Loucy (cell line): Measurements from ENCODE around the gene ADAMTS10.

Experiments
- H2AFZ ChIP-seq: fragments of 200-600 bp; sonication (generic); 2 replicates; pipeline ENCODE4 v1.6.0; 2016; ENCODE audit warnings: antibody characterized with exemption, mild to moderate bottlenecking, low read length, moderate library complexity
- H3F3A ChIP-seq: fragments of 200-600 bp; 2 replicates; pipeline ENCODE4 v1.6.0; 2016; ENCODE audit warnings: antibody characterized with exemption, low read depth, mild to moderate bottlenecking
- H3K27me3 ChIP-seq: fragments of 200-600 bp; sonication (generic); 2 replicates; pipeline ENCODE4 v1.6.1; 2014; ENCODE audit warnings: low read length, mild to moderate bottlenecking; ENCODE audit not compliant: insufficient read depth, poor library complexity, severe bottlenecking
- H3K36me3 ChIP-seq: fragments of 200-600 bp; sonication (generic); 2 replicates; pipeline ENCODE4 v1.6.1; 2016; ENCODE audit warnings: low read length; ENCODE audit not compliant: insufficient read depth
- H3K4me1 ChIP-seq: fragments of 200-600 bp; sonication (generic); 2 replicates; pipeline ENCODE4 v1.5.1; 2014; ENCODE audit warnings: low read length, mild to moderate bottlenecking; ENCODE audit not compliant: insufficient read depth, poor library complexity, severe bottlenecking
- H3K4me2 ChIP-seq: fragments of 200-600 bp; sonication (generic); 2 replicates; pipeline ENCODE4 v1.6.0; 2014; ENCODE audit warnings: antibody characterized with exemption, low read length, low read depth, mild to moderate bottlenecking; ENCODE audit not compliant: poor library complexity, severe bottlenecking
- H3K4me3 ChIP-seq: fragments of 200-600 bp; sonication (generic); 2 replicates; pipeline ENCODE4 v1.5.1; 2014; ENCODE audit warnings: low read length, mild to moderate bottlenecking, mixed read lengths; ENCODE audit not compliant: poor library complexity, severe bottlenecking
- H3K79me2 ChIP-seq: fragments of 200-600 bp; sonication (generic); 2 replicates; pipeline ENCODE4 v1.6.1; 2014; ENCODE audit warnings: low read length; ENCODE audit not compliant: insufficient read depth
- H3K9ac ChIP-seq: fragments of 200-600 bp; sonication (generic); 2 replicates; pipeline ENCODE4 v1.6.0; 2014; ENCODE audit warnings: mild to moderate bottlenecking, low read depth, low read length, moderate library complexity; ENCODE audit not compliant: poor library complexity, severe bottlenecking
- H3K9me2 ChIP-seq: fragments of 200-600 bp; sonication (generic); replicated peaks from 2 replicates; pipeline ENCODE4 v1.6.1; 2016; ENCODE audit warnings: low read depth, low read length, mixed read lengths
- H3K9me3 ChIP-seq: fragments of 200-600 bp; sonication (generic); 2 replicates; pipeline ENCODE4 v1.6.1; 2014; ENCODE audit warnings: mild to moderate bottlenecking, antibody characterized with exemption, low read length, low read depth; ENCODE audit not compliant: insufficient read depth
- H4K20me1 ChIP-seq: fragments of 200-600 bp; sonication (generic); 2 replicates; pipeline ENCODE4 v1.6.0; 2014; ENCODE audit warnings: antibody characterized with exemption, low read length, mild to moderate bottlenecking; ENCODE audit not compliant: insufficient read depth, poor library complexity, severe bottlenecking
- CTCF ChIP-seq: fragments of 200-600 bp; sonication (generic); conservative IDR thresholded peaks from 2 replicates; pipeline ENCODE4 v1.5.1; 2014; ENCODE audit warnings: mild to moderate bottlenecking, antibody characterized with exemption, low read length
- EZH2phosphoT487 ChIP-seq: fragments of 200-600 bp; IDR thresholded peaks from 2 replicates; pipeline ENCODE4 v1.6.1; 2018; ENCODE audit warnings: antibody characterized with exemption, mild to moderate bottlenecking, moderate library complexity, borderline replicate concordance

ADAMTS10 gene

GRCh38 chr19:8585894-8586750 is 24.4 kb downstream of the ADAMTS10 start:
- no peaks in the 10 kb centered on the region for H3K79me2 ChIP-seq
- H3K4me3 ChIP-seq = no peak overlapping the region
- H3K27me3 ChIP-seq = no peaks in the 10 kb centered on the region
- no peak overlapping the region for H3K4me2 ChIP-seq
- TF ChIP-seq CTCF = peak; percentile 71
- TF ChIP-seq EZH2phosphoT487 = no peak
- no peak overlapping the region for H2AFZ ChIP-seq
- H3K9me3 ChIP-seq = no peaks in the 10 kb centered on the region
- H4K20me1 ChIP-seq = no peaks in the 10 kb centered on the region
- no peaks in the 10 kb centered on the region for H3K9me2 ChIP-seq
- no peak overlapping the region for H3K9ac ChIP-seq
- H3K36me3 ChIP-seq = no peaks in the 10 kb centered on the region
- H3K4me1 ChIP-seq = no peaks in the 10 kb centered on the region
- H3F3A ChIP-seq = no peaks in the 10 kb centered on the region

- no peaks in the 10 kb centered on the region for H3K27me3 ChIP-seq
- no peaks in the 10 kb centered on the region for H3K79me2 ChIP-seq
- no peaks in the 10 kb centered on the region for H3K9me3 ChIP-seq
- no peak overlapping the region for H3K4me2 ChIP-seq
- H3K4me3 ChIP-seq = no peak overlapping the region
- no peaks in the 10 kb centered on the region for H4K20me1 ChIP-seq
- TF ChIP-seq EZH2phosphoT487 (no peak), CTCF (no peak)
- no peaks in the 10 kb centered on the region for H3K36me3 ChIP-seq
- H3K9me2 ChIP-seq = no peaks in the 10 kb centered on the region
- H3K9ac ChIP-seq = no peak overlapping the region
- no peak overlapping the region for H2AFZ ChIP-seq
- H3F3A ChIP-seq = no peaks in the 10 kb centered on the region
- H3K4me1 ChIP-seq = peaks cover 4% of the 10 kb centered on the region
Measured at GRCh38 chr19:8584965-8585893, 25.3 kb downstream of the ADAMTS10 start.

GRCh38 chr19:8580710-8581281 is 29.7 kb downstream of the ADAMTS10 start:
- peak overlapping the region; percentile 26 for H3K9ac ChIP-seq
- H3K27me3 ChIP-seq = no peaks in the 10 kb centered on the region
- no peaks in the 10 kb centered on the region for H3K36me3 ChIP-seq
- 0 out of 2 replicates have a peak overlapping the region, but pooled peaks have one; percentile 35 for H2AFZ ChIP-seq
- no peaks in the 10 kb centered on the region for H4K20me1 ChIP-seq
- H3K9me2 ChIP-seq = no peaks in the 10 kb centered on the region
- TF ChIP-seq CTCF (peak; percentile 100), EZH2phosphoT487 (no peak)
- H3K9me3 ChIP-seq = no peaks in the 10 kb centered on the region
- H3K79me2 ChIP-seq = peaks cover 17% of the 10 kb centered on the region
- H3K4me3 ChIP-seq = peak overlapping the region; percentile 52
- no peaks in the 10 kb centered on the region; the same call in 1 of the 2 replicates for H3F3A ChIP-seq
- H3K4me1 ChIP-seq = peaks cover 36% of the 10 kb centered on the region
- peak overlapping the region; percentile 70 for H3K4me2 ChIP-seq
